ENCODE data around the gene SMIM5.

Gene SMIM5

DNA sequence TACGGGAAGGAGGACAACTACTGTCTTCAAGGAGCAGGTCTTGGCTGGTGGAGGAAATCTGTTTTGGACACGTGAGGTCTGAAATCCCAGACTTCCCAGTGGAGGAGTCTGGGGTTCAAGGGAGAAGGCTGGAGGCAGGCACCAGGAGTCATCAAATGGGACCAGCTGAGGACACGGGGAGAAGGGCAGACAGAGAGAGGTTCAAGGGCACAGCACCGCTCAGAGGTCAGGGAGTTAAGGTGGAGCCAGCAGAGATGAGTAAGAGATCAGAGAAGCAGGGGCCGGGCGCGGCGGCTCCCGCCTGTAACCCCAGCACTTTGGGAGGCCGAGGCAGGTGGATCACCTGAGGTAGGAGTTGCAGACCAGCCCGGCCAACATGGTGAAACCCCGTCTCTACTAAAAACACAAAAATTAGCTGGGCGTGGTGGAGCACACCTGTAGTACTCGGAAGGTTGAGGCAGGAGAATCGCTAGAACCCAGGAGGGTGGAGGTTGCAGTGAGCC, 10.4 kb upstream of the SMIM5 start:
- Histone ChIP-seq H3K4me1 (ENCODE audit: control insufficient read depth, insufficient read depth, low read length) (no peaks in the 10 kb centered on the region), H3K27me3 (ENCODE audit: control insufficient read depth, insufficient read depth, low read length) (no peaks in the 10 kb centered on the region), H3K9ac (ENCODE audit: low read length) (no peak overlapping the region), H3K27ac (ENCODE audit: low read depth, low read length) (no peak overlapping the region), H3K4me3 (ENCODE audit: low read length) (no peak overlapping the region), H3K36me3 (ENCODE audit: control insufficient read depth, insufficient read depth, low read length) (peaks cover 26% of the 10 kb centered on the region)

DNA sequence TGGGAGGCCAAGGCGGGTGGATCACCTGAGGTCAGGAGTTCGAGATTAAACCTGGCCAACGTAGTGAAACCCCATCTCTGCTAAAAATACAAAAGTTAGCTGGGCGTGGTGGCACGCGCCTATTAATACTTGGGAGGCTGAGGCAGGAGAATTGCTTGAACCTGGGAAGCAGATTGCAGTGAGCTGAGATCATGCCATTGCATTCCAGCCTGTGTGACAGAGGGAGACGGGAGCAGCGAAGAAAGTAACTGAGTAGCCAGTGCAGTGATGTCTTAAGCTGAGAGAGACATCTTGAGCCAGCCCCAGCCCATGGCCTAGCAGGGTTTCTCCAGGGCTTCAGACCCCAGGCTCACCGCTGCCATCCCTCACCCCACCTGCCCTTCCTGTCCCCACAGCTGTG, 9.8 kb upstream of the SMIM5 start:
- Histone ChIP-seq H3K36me3 (ENCODE audit: control insufficient read depth, insufficient read depth, low read length) (peaks cover 21% of the 10 kb centered on the region), H3K4me3 (ENCODE audit: low read length) (no peak overlapping the region), H3K9ac (ENCODE audit: low read length) (no peak overlapping the region)

GRCh38 chr17:75624021-75624420, 9.2 kb upstream of the SMIM5 start:
- Histone ChIP-seq H3K27me3 (ENCODE audit: control insufficient read depth, insufficient read depth, low read length) (no peaks in the 10 kb centered on the region), H3K4me3 (ENCODE audit: low read length) (no peak overlapping the region), H3K27ac (ENCODE audit: low read depth, low read length) (no peak overlapping the region), H3K36me3 (ENCODE audit: control insufficient read depth, insufficient read depth, low read length) (peaks cover 15% of the 10 kb centered on the region), H3K4me1 (ENCODE audit: control insufficient read depth, insufficient read depth, low read length) (no peaks in the 10 kb centered on the region), H3K9ac (ENCODE audit: low read length) (no peak overlapping the region)

More for the DNA sequence above, 9.8 kb upstream of the SMIM5 start:
- Histone ChIP-seq H3K27me3 (ENCODE audit: control insufficient read depth, insufficient read depth, low read length) (no peaks in the 10 kb centered on the region), H3K4me1 (ENCODE audit: control insufficient read depth, insufficient read depth, low read length) (no peaks in the 10 kb centered on the region), H3K27ac (ENCODE audit: low read depth, low read length) (no peak overlapping the region)

GRCh38 chr17:75624714-75625345, 8.4 kb upstream of the SMIM5 start:
- no peak overlapping the region for H3K27ac ChIP-seq (ENCODE audit: low read depth, low read length)
- no peak overlapping the region for H3K9ac ChIP-seq (ENCODE audit: low read length)
- H3K4me3 ChIP-seq (ENCODE audit: low read length) = no peak overlapping the region
- H3K4me1 ChIP-seq (ENCODE audit: control insufficient read depth, insufficient read depth, low read length) = no peaks in the 10 kb centered on the region
- no peaks in the 10 kb centered on the region for H3K27me3 ChIP-seq (ENCODE audit: control insufficient read depth, insufficient read depth, low read length)
- peaks cover 12% of the 10 kb centered on the region for H3K36me3 ChIP-seq (ENCODE audit: control insufficient read depth, insufficient read depth, low read length)

- H3K4me3 ChIP-seq (ENCODE audit: low read length) = no peak overlapping the region
- H3K27me3 ChIP-seq (ENCODE audit: control insufficient read depth, insufficient read depth, low read length) = no peaks in the 10 kb centered on the region
- H3K27ac ChIP-seq (ENCODE audit: low read depth, low read length) = no peak overlapping the region
- H3K36me3 ChIP-seq (ENCODE audit: control insufficient read depth, insufficient read depth, low read length) = peaks cover 10% of the 10 kb centered on the region
- H3K4me1 ChIP-seq (ENCODE audit: control insufficient read depth, insufficient read depth, low read length) = no peaks in the 10 kb centered on the region
- no peak overlapping the region for H3K9ac ChIP-seq (ENCODE audit: low read length)
Observed at GRCh38 chr17:75625813-75626486, 7.3 kb upstream of the SMIM5 start.

- H3K4me1 ChIP-seq (ENCODE audit: control insufficient read depth, insufficient read depth, low read length) = no peaks in the 10 kb centered on the region
- no peak overlapping the region for H3K27ac ChIP-seq (ENCODE audit: low read depth, low read length)
- no peak overlapping the region for H3K9ac ChIP-seq (ENCODE audit: low read length)
- H3K36me3 ChIP-seq (ENCODE audit: control insufficient read depth, insufficient read depth, low read length) = peaks cover 9% of the 10 kb centered on the region
- H3K4me3 ChIP-seq (ENCODE audit: low read length) = no peak overlapping the region
- H3K27me3 ChIP-seq (ENCODE audit: control insufficient read depth, insufficient read depth, low read length) = no peaks in the 10 kb centered on the region
Observed at GRCh38 chr17:75626496-75627038, 6.7 kb upstream of the SMIM5 start.

DNA sequence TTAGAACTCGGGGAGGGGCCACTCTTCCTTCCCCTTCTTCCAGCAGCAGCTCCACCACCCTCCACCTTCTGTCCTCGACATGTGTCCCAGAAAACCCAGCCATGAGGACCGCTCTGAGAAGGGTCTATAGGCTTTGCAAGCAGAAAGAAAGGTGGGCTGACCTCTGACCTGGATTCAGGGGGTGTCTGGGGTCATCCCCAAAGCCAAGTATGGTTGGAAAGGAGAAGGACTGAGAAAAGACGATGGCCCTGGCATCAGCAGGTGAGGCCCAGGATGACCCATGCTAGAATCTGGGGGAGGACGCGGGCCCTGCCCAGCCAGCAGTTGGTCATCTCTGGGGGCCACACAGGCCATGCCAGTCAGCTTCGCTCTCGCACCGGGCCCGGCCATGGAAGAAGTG, 6.1 kb upstream of the SMIM5 start:
- H3K4me3 ChIP-seq (ENCODE audit: low read length) = no peak overlapping the region
- H3K36me3 ChIP-seq (ENCODE audit: control insufficient read depth, insufficient read depth, low read length) = peaks cover 9% of the 10 kb centered on the region
- no peaks in the 10 kb centered on the region for H3K27me3 ChIP-seq (ENCODE audit: control insufficient read depth, insufficient read depth, low read length)
- H3K27ac ChIP-seq (ENCODE audit: low read depth, low read length) = no peak overlapping the region
- no peaks in the 10 kb centered on the region for H3K4me1 ChIP-seq (ENCODE audit: control insufficient read depth, insufficient read depth, low read length)
- no peak overlapping the region for H3K9ac ChIP-seq (ENCODE audit: low read length)

- Histone ChIP-seq H3K36me3 (ENCODE audit: control insufficient read depth, insufficient read depth, low read length) (peaks cover 9% of the 10 kb centered on the region), H3K4me1 (ENCODE audit: control insufficient read depth, insufficient read depth, low read length) (peaks cover 3% of the 10 kb centered on the region), H3K27me3 (ENCODE audit: control insufficient read depth, insufficient read depth, low read length) (no peaks in the 10 kb centered on the region), H3K27ac (ENCODE audit: low read depth, low read length) (no peak overlapping the region), H3K9ac (ENCODE audit: low read length) (no peak overlapping the region), H3K4me3 (ENCODE audit: low read length) (no peak overlapping the region)
Observed at GRCh38 chr17:75628425-75628824, 4.8 kb upstream of the SMIM5 start.

DNA sequence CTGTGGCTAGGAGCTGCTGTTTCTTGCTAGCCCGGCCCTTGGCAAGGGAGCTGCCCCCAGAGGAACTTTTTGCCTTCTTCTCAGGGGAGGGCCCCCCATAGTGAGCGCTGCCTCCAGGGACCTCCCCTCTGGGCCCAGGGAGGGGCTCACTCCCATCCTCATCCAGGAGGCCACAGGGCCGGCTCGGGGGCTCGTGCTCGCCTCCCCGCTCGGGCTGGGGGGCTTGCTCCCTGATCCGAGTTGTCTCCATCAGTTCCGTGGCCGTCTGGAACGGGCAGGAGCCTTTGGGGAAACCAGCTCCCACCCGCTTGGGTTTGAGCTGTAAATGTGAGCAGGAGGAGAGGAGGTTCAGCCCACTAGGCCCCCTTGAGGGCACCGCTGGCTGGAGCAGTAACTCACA, 4.1 kb upstream of the SMIM5 start:
- H3K9ac ChIP-seq (ENCODE audit: low read length) = no peak overlapping the region
- H3K4me3 ChIP-seq (ENCODE audit: low read length) = no peak overlapping the region
- no peak overlapping the region for H3K27ac ChIP-seq (ENCODE audit: low read depth, low read length)
- peaks cover 9% of the 10 kb centered on the region for H3K36me3 ChIP-seq (ENCODE audit: control insufficient read depth, insufficient read depth, low read length)
- no peaks in the 10 kb centered on the region for H3K27me3 ChIP-seq (ENCODE audit: control insufficient read depth, insufficient read depth, low read length)
- H3K4me1 ChIP-seq (ENCODE audit: control insufficient read depth, insufficient read depth, low read length) = peaks cover 9% of the 10 kb centered on the region

GRCh38 chr17:75630071-75630917, 2.9 kb upstream of the SMIM5 start:
- Histone ChIP-seq H3K27me3 (ENCODE audit: control insufficient read depth, insufficient read depth, low read length) (no peaks in the 10 kb centered on the region), H3K4me1 (ENCODE audit: control insufficient read depth, insufficient read depth, low read length) (peaks cover 14% of the 10 kb centered on the region), H3K36me3 (ENCODE audit: control insufficient read depth, insufficient read depth, low read length) (peaks cover 8% of the 10 kb centered on the region), H3K4me3 (ENCODE audit: low read length) (no peak overlapping the region), H3K9ac (ENCODE audit: low read length) (no peak overlapping the region), H3K27ac (ENCODE audit: low read depth, low read length) (no peak overlapping the region)

GRCh38 chr17:75631353-75631752, 1.9 kb upstream of the SMIM5 start:
- H3K4me3 ChIP-seq (ENCODE audit: low read length) = no peak overlapping the region
- H3K4me1 ChIP-seq (ENCODE audit: control insufficient read depth, insufficient read depth, low read length) = peaks cover 14% of the 10 kb centered on the region
- no peaks in the 10 kb centered on the region for H3K27me3 ChIP-seq (ENCODE audit: control insufficient read depth, insufficient read depth, low read length)
- no peak overlapping the region for H3K27ac ChIP-seq (ENCODE audit: low read depth, low read length)
- peaks cover 4% of the 10 kb centered on the region for H3K36me3 ChIP-seq (ENCODE audit: control insufficient read depth, insufficient read depth, low read length)
- H3K9ac ChIP-seq (ENCODE audit: low read length) = no peak overlapping the region

GRCh38 chr17:75632428-75632827, 806 bp upstream of the SMIM5 start:
- H3K9ac ChIP-seq (ENCODE audit: low read length) = no peak overlapping the region
- H3K4me3 ChIP-seq (ENCODE audit: low read length) = no peak overlapping the region
- H3K36me3 ChIP-seq (ENCODE audit: control insufficient read depth, insufficient read depth, low read length) = peaks cover 4% of the 10 kb centered on the region
- peaks cover 14% of the 10 kb centered on the region for H3K4me1 ChIP-seq (ENCODE audit: control insufficient read depth, insufficient read depth, low read length)
- no peak overlapping the region for H3K27ac ChIP-seq (ENCODE audit: low read depth, low read length)
- H3K27me3 ChIP-seq (ENCODE audit: control insufficient read depth, insufficient read depth, low read length) = no peaks in the 10 kb centered on the region

Measured in rectal smooth muscle tissue (tissue), 1 donor.